Activated naive CD4-positive, alpha-beta T cell treated with anti-CD3 and anti-CD28 coated beads, Interleukin-2, amount 50 U/mL, for 24 hours (primary cell): ENCODE results near the gene CDV3.
"Not testable (repeated sequence)": the region's sequence is repeated elsewhere in the genome, so short reads cannot be mapped to it uniquely, and the experiment has no call there.

Experiments used
- H3K27ac Mint-ChIP-seq: one replicate; pipeline ENCODE4 v1.8.0; 2021; ENCODE audit warnings: mild to moderate bottlenecking, mixed read lengths
- H3K27me3 Mint-ChIP-seq: one replicate; pipeline ENCODE4 v1.8.0; 2021; ENCODE audit warnings: mixed read lengths
- H3K36me3 Mint-ChIP-seq: one replicate; pipeline ENCODE4 v1.8.0; 2021; ENCODE audit warnings: mixed read lengths
- H3K4me1 Mint-ChIP-seq: one replicate; pipeline ENCODE4 v1.8.0; 2021; ENCODE audit warnings: mixed read lengths
- H3K4me3 Mint-ChIP-seq: one replicate; pipeline ENCODE4 v1.8.0; 2021; ENCODE audit warnings: mild to moderate bottlenecking, mixed read lengths
- H3K9me3 Mint-ChIP-seq: one replicate; pipeline ENCODE4 v1.8.0; 2021; ENCODE audit warnings: mixed read lengths

The CDV3 gene

DNA sequence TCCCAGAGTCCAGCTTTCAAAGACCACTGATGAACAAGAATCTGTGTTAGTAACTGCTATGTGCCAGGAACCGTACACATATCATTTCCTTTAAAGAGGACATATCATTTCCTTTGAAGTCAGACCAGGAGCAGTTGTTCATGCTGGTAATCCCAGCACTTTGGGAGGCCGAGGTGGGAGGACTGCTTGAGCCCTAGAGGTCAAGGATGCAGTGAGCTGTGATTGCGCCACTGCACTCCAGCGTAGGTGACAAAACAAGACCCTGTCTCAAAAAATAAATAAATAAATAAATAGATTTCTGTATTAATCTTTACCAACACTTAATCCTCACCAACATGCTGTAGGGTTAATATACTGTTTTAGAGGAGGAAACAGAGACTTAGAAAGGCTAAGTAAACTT lies 23.9 kb upstream of the CDV3 start:
- H3K9me3 Mint-ChIP-seq: no peaks in the 10 kb centered on the region
- no peaks in the 10 kb centered on the region for H3K27me3 Mint-ChIP-seq
- no peaks in the 10 kb centered on the region for H3K4me1 Mint-ChIP-seq
- H3K36me3 Mint-ChIP-seq: no peaks in the 10 kb centered on the region
- no peak overlapping the region for H3K27ac Mint-ChIP-seq
- no peak overlapping the region for H3K4me3 Mint-ChIP-seq

DNA sequence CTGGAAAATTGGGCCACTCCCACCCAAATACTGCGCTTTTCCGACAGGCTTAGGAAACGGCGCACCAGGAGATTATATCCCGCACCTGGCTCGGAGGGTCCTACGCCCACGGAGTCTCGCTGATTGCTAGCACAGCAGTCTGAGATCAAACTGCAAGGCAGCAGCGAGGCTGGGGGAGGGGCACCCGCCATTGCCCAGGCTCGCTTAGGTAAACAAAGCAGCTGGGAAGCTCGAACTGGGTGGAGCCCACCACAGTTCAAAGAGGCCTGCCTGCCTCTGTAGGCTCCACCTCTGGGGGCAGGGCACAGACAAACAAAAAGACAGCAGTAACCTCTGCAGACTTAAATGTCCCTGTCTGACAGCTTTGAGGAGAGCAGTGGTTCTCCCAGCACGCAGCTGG lies 21.9 kb upstream of the CDV3 start:
- H3K27me3 Mint-ChIP-seq, H3K4me1 Mint-ChIP-seq, H3K27ac Mint-ChIP-seq, H3K9me3 Mint-ChIP-seq, H3K36me3 Mint-ChIP-seq, H3K4me3 Mint-ChIP-seq: not testable (repeated sequence)

DNA sequence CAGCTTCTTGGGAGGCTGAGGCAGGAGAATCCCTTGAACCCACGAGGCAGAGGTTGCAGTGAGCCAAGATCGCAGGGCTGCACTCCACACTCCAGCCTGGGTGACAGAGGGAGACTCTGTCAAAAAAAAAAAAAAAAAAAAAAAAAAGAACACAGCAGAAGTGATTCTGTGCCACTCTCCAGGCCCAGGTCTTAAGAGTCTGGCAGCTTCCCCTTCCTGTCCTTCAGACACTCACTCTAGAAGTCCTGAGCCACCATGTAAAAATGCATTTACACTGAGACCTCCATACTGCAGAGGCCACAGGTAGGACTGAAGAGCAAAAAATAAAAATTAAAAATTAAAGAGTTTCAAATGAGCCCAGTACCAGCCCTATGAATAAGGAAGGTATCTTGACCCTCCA lies 11.8 kb upstream of the CDV3 start:
- H3K4me3 Mint-ChIP-seq: no peak overlapping the region
- H3K4me1 Mint-ChIP-seq: no peaks in the 10 kb centered on the region
- H3K27me3 Mint-ChIP-seq: no peaks in the 10 kb centered on the region
- no peak overlapping the region for H3K27ac Mint-ChIP-seq
- peaks cover 2% of the 10 kb centered on the region for H3K36me3 Mint-ChIP-seq
- H3K9me3 Mint-ChIP-seq: no peaks in the 10 kb centered on the region

DNA sequence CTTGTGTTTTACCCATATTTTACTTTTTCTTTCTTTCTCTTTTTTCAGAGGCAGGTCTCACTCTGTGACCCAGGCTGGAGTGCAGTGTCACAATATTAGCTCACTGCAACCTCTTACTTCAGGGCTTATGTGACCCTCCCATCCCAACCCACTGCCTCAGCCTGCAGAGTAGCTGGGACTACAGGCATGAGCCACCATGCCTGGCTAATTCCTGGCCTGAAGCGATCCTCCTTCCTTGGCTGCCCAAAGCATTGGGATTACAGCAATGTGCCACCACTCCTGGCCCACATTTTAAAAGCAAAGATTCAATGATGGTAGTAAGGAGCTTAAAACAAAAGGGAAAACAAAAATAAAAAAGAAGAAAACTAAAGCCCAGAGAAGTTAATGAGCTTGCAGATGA lies 11.1 kb upstream of the CDV3 start:
- Mint-ChIP-seq H3K27me3 (no peaks in the 10 kb centered on the region), H3K27ac (no peak overlapping the region), H3K36me3 (peaks cover 2% of the 10 kb centered on the region), H3K4me3 (no peak overlapping the region), H3K4me1 (no peaks in the 10 kb centered on the region), H3K9me3 (no peaks in the 10 kb centered on the region)

DNA sequence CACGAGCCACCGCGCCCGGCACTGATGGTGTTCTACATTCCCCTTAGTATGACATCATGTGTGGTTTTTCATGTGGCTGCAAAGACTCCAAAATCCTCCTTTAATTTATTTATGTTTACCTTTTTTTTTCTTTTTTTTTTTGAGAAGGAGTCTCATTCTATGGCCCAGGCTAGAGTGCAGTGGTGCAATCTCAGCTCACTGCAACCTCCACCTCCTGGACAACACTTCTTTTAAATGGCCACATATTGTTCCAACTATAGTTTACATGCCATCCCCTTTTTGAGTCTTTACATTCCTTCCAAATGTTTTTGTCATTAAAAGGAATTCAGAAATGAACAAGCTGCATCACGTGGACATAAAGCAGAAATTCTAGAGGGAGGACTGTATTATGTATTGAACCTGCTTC lies 10.3 kb upstream of the CDV3 start:
- Mint-ChIP-seq H3K27me3 (no peaks in the 10 kb centered on the region), H3K27ac (no peak overlapping the region), H3K9me3 (no peaks in the 10 kb centered on the region), H3K4me3 (no peak overlapping the region), H3K36me3 (peaks cover 2% of the 10 kb centered on the region), H3K4me1 (no peaks in the 10 kb centered on the region)

DNA sequence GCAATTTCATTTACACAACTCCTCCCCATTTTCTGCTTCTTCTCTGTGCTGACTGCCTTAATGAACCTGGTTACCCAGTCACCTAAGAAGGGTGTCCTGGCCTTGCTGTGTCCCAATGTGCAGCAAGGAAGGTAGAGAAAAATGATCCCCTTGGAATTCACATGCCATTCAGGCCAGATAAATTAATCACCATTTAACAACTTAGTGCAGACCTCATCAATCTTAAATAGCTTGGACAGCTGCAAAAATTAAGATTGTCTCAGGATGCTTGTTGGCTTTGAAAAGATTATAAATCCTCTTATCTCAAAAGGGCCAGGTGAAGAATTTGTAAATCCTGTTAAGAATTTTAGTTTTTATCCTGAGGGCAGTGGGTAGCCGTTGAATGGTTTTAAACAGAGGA lies 9.7 kb upstream of the CDV3 start:
- Mint-ChIP-seq H3K27me3 (no peaks in the 10 kb centered on the region), H3K4me1 (no peaks in the 10 kb centered on the region), H3K27ac (no peak overlapping the region), H3K9me3 (no peaks in the 10 kb centered on the region), H3K36me3 (no peaks in the 10 kb centered on the region), H3K4me3 (no peak overlapping the region)

DNA sequence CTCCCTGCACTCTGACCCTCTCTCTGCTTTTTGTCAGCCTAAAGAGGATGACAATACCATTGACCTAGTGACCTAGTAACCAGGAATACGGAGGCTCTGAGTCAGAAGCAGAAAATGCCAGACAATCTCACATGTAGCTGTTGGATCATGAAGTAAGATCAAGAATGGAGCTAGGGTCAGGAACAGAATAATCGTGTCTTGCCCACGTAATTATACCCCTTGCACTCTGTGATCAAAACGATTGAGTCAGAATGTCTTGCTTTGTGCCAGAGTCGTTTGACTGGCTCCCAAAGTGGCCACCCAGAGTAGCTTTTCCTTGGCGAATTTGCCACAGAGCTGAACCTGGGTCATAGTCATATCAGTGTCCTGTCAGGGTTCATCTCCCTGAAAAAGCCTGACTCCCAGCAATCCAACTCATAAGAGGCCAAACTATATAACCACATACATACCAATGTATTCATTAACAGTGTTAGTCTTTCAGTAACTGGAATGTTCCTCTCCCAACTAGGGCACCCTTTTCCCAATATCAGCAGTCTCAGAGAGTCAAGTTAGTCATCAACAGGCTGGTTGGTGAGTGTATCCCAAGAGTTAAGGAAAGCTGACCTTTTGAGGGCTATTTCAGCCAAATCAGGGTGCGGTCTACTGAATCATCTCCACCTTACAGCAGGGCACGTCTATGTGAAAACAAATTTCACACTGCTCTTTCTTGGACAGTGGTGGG lies 5.0 kb upstream of the CDV3 start:
- Mint-ChIP-seq H3K27me3 (no peaks in the 10 kb centered on the region), H3K4me3 (no peak overlapping the region), H3K27ac (no peak overlapping the region), H3K36me3 (no peaks in the 10 kb centered on the region), H3K4me1 (peaks cover 11% of the 10 kb centered on the region), H3K9me3 (no peaks in the 10 kb centered on the region)

DNA sequence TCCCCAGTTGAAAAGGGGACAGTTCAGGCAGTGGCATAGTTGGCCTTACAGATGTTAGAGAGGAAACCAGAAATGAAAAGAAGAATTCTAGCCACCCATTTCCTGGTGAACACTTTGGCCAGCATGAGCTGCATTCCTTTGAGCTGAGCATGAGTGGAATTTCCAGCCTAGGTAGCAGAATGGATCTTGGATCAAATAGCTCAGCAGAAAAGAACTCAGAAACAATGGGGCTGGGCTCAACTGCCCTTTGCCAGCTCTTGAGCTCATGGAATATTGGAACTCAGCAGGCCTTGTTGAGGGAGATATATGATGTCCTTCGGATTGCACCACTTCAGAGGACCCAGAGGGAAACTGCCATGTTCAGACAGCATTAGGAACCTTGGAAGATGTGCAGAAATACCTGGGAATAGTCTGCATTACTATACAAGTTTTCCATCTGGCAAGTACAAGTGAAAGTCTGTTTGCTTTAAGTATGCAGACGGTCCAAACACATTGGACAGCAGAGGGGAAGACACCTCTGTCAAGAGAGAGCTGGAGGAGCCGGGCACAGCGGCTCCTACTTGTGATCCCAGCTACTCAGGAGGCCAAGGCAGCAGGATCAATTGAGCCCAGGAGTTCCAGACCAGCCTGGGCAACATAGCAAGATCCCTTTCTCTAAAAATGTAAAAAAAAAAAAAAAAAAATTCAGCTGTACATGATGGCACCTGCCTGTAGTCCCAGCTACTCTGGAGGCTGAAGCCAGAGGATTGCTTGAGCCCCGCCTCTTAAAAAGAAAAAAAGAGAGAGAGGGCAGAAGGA lies 3.1 kb upstream of the CDV3 start:
- Mint-ChIP-seq H3K4me3 (no peak overlapping the region), H3K4me1 (peaks cover 14% of the 10 kb centered on the region), H3K27me3 (no peaks in the 10 kb centered on the region), H3K36me3 (peaks cover 9% of the 10 kb centered on the region), H3K9me3 (no peaks in the 10 kb centered on the region), H3K27ac (peak overlapping the region; percentile 82)

DNA sequence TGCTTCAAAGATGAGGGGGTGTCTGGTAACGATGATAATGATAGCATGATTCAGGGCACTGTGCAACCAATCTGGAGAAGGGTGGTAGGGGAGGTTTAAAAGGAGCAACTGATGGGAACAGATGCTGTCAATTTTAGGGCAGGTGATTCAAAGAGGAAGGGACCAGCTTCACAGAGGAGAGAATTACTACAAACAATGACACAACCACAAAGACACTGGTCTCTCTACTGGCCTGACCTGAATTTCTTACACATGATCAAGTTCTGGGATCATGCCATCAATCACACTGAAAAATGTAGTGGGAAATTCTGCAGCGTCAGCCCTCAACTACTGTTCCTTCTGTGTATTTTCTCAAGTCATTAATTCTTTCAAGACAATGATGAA lies 2.6 kb upstream of the CDV3 start:
- Mint-ChIP-seq H3K27ac (peak overlapping the region; percentile 82), H3K36me3 (peaks cover 14% of the 10 kb centered on the region), H3K27me3 (no peaks in the 10 kb centered on the region), H3K4me1 (peaks cover 18% of the 10 kb centered on the region), H3K4me3 (no peak overlapping the region), H3K9me3 (no peaks in the 10 kb centered on the region)

DNA sequence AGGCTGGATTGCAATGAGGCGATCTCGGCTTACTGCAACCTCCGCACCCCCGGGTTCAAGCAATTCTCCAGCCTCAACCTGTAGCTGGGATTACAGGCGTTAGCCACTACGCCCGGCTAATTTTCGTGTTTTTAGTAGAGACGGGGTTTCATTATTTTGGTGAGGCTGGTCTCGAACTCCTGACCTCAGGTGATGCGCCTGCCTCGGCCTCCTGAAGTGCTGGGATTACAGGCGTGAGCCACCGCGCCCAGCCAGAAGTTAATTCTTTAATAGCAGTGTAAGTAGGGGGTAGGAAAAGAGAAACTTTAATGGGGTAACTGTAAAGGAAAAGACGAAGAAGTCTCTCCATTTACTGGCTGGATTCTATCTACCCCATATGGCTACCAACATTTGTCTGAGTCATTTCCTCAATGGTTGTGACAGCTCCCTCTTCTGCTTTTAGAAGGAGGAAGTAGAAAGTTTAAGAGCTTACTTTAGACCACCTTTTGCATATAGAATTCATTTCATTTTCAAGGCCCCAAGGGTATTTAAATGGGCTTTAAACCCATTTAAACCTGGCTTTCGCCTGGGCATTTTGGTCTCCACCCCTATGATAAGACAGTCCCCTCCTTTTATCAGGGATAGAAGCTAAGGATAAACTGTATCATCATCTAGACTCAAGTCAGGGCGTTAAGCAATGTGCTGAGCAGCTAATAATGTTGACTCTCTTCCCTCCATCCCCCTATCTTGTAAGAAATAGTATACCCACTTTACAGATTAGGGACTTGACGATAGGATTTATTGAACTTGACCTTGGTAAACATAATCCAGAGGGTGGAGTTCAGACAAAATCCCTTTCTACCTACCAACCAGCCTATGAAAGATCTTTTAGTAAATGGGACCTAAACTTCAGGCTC lies 1.1 kb upstream of the CDV3 start:
- peak overlapping the region; percentile 99 for H3K27ac Mint-ChIP-seq
- H3K36me3 Mint-ChIP-seq: peaks cover 23% of the 10 kb centered on the region
- no peaks in the 10 kb centered on the region for H3K27me3 Mint-ChIP-seq
- H3K9me3 Mint-ChIP-seq: no peaks in the 10 kb centered on the region
- peaks cover 33% of the 10 kb centered on the region for H3K4me1 Mint-ChIP-seq
- H3K4me3 Mint-ChIP-seq: peak overlapping the region; percentile 88

DNA sequence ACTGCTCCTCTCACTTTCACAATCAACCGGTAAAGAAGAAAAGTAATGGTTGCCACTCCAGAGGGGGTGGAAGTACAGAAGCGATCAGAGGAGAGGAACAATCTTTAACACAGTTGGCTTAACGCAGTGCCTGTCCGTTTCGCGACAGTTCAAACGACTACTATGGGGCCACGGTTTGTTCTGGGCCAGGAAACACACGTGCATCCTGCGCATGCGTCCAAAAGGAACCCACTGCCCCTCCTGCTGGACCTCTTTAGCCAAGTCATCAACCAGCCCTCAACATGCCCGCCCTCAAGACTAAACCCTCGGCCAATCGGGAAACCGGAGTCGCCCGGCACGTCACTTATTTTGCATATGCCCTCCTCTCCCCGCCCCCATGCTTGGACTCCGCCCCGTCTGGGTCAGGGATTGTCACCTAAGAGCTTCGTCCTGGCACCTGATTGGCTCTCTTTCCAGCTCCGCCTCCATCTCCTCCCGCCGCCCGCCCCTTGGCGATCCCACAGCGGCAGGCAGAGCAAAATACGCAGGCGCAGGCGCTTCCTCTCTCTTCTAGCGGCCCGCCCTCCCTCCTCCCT lies 345 bp upstream of the CDV3 start:
- Mint-ChIP-seq H3K27ac (peak overlapping the region; percentile 99), H3K9me3 (no peaks in the 10 kb centered on the region), H3K4me1 (peaks cover 40% of the 10 kb centered on the region), H3K36me3 (peaks cover 27% of the 10 kb centered on the region), H3K4me3 (peak overlapping the region; percentile 88), H3K27me3 (no peaks in the 10 kb centered on the region)

DNA sequence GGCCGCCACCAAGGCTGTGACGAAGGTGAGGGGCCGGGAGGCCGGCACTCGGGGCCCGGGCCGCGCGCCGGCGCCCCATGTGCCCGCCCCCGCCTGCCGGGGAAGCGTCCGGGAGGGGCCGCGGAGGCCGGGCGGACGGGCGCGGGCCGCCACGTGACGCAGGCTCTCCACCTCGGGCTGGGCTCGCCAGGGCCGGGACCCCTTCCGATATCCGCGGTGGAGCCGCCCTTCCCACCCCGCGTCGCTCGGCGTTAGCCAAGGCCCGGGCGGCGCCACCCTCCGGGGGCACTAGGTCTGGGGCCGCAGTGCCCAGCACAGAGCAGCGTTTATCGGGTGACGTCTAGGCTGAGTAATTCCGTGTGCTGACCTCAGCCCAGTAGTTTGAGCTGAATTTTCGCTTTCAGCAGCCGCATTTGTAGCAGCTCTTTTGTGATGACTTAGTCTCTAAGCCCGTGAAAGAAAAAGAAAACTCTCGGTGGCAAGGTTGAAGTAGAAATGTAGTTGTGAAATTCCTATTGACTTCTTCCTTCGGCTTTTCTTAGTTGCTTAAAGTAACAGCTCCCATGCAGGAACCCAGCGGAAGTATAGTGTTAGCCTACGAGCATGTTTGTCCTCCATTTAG lies 885 bp downstream of the CDV3 start:
- H3K4me1 Mint-ChIP-seq: peaks cover 51% of the 10 kb centered on the region
- H3K27ac Mint-ChIP-seq: peak overlapping the region; percentile 98
- H3K27me3 Mint-ChIP-seq: no peaks in the 10 kb centered on the region
- no peaks in the 10 kb centered on the region for H3K9me3 Mint-ChIP-seq
- H3K4me3 Mint-ChIP-seq: peak overlapping the region; percentile 99
- peaks cover 27% of the 10 kb centered on the region for H3K36me3 Mint-ChIP-seq

DNA sequence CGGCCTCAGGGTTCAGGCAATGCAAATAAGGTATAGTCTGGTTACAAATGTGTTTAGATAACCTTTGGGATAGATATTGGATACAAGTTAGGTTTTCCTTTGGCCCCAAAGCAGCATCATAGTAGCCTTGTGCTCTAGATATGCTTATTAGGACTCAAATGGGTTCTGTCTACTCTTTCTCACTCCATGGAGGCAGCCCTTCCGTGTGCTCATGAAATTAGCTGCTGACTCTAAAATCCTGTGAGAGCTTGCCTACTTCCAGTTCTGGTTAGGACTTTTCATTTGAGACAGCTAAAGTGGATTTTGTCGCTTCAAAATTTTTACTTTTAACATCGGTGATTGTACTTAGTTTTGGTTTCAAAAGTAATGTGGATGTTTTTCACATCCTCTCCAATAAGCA lies 1.6 kb downstream of the CDV3 start:
- Mint-ChIP-seq H3K9me3 (no peaks in the 10 kb centered on the region), H3K4me3 (peak overlapping the region; percentile 99), H3K4me1 (peaks cover 53% of the 10 kb centered on the region), H3K36me3 (peaks cover 27% of the 10 kb centered on the region), H3K27me3 (no peaks in the 10 kb centered on the region), H3K27ac (peak overlapping the region; percentile 98)

DNA sequence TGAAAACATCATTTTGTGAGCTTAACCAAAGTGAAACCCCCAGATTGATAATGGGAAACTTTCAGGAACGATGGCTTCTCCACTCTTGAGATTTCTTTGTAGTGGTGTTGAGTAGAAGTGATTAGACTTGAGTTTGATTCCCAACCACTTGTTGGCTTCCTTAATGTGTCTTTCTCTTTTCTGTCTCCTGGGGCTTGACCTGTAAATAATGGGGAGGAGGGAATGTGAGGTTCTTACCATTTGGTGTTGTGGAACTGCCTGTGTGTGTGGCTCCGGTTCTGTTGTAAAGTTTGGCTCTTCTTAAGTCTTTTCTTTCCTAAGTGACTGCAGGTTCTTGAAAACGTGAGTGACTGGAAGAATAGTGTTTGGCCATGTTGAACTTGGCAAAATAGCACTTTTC lies 2.7 kb downstream of the CDV3 start:
- Mint-ChIP-seq H3K36me3 (peaks cover 27% of the 10 kb centered on the region), H3K27me3 (no peaks in the 10 kb centered on the region), H3K27ac (peak overlapping the region; percentile 87)

DNA sequence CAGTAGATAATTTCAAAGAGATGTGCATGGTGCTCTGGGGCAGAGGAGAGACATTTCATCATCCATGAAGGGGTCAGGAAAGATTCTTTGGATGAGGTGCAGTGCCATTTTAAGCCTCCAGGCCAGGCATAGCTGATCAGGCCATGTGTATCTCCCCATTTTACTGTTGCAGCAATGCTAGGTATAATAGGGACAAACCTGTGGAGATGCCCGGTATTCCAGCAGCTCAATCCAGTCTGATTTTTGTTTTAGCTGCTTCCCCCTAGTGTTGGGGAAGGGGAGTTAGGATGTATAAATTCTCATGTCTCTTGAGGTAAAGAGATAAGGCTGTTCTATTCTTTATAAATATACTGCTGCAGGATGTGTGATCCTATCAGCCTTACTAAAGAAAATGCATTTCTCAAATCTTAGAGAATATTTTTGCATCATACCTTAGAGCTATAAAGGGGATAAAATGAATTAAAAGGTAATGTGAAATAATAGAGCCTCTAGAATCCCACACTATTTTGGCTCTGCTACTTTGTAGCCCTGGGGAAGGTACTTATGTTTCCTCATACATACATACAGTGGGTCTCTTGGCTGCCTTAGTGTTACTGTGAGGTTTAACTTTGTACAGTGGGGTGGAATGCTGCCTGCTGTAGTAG lies 5.2 kb downstream of the CDV3 start:
- H3K4me1 Mint-ChIP-seq: peaks cover 72% of the 10 kb centered on the region
- H3K27ac Mint-ChIP-seq: peak overlapping the region; percentile 43
- peak overlapping the region; percentile 99 for H3K4me3 Mint-ChIP-seq

More for the DNA sequence above, 2.7 kb downstream of the CDV3 start:
- H3K4me1 Mint-ChIP-seq: peaks cover 60% of the 10 kb centered on the region
- H3K9me3 Mint-ChIP-seq: no peaks in the 10 kb centered on the region
- peak overlapping the region; percentile 99 for H3K4me3 Mint-ChIP-seq

More for the DNA sequence above, 5.2 kb downstream of the CDV3 start:
- Mint-ChIP-seq H3K9me3 (no peaks in the 10 kb centered on the region), H3K36me3 (peaks cover 31% of the 10 kb centered on the region), H3K27me3 (no peaks in the 10 kb centered on the region)
